ENCODE results near the gene PRSS48. TPM values are rescaled to one million over a fixed set of nuclear protein-coding genes. Genes with fewer than 3 reads are reported as not detected.
A peak's percentile ranks its signal among the peaks of the same experiment; 100 is the strongest.

Gene PRSS48
- polyA plus RNA-seq, 2 of the 4 experiments (the other 2 are of a cell fraction): not detected

DNA sequence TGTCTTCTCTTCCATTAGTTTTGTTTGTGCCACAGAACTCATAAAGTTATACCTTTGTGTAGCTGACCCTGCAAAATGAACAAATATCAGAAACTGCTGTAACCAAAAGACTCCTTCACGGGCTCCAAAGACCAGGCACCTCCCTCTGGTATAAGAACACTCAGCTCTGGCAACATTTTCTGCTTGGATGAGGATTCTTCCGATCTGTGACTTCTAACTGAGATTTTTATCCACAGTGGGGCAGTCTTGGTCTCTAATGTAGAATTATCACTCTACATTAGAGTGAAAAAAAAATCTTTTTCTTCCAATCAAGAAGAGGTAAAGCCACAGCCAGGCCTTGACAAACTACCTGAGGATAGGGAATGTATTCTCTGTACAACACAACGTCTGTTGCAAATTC is 38.5 kb upstream of the PRSS48 start:
- H3K4me1 ChIP-seq: no peaks in the 10 kb centered on the region
- no peaks in the 10 kb centered on the region for H3K9me3 ChIP-seq
- TF ChIP-seq CTCF (IDR thresholded peaks at IDR 0.05) (peak; percentile 7; the same call in 1 of the 3 replicates), HOXA7 (CRISPR knock-in tag; IDR thresholded peaks at IDR 0.05) (no peak), SMC3 (IDR thresholded peaks at IDR 0.05) (peak; percentile 21; the same call in 1 of the 3 replicates)
- no peak overlapping the region for H3K4me2 ChIP-seq
- WGBS (ENCODE audit: missing lambda C conversion rate): 60% methylated on average over 3 of the region's 3 CpGs
- CTCF ChIA-PET: no interaction called here
- ATAC-seq: peak in 1 of 2 experiments; percentile 45; a peak in 1 of 6 replicates
- H3K4me3 ChIP-seq: no peak overlapping the region
- DNase-seq (ENCODE audit: low read depth in 1 of 2, low spot score in 1 of 2): peak in 1 of 2 experiments; percentile 5
- H3K27ac ChIP-seq: no peak overlapping the region
- POLR2A ChIA-PET: no interaction called here
- no peak for FAIRE-seq

- ATAC-seq (no peak), FAIRE-seq (no peak), DNase-seq (ENCODE audit: low read depth in 1 of 2, low spot score in 1 of 2) (no peak)
- 94% methylated on average over 3 of the region's 3 CpGs for WGBS (ENCODE audit: missing lambda C conversion rate)
- no peak overlapping the region for H3K27ac ChIP-seq
- ChIA-PET POLR2A (no interaction called here), CTCF (interaction anchor here (0.7 kb wide), 1 partner anchor 80 kb away, joined by 6 read pairs; no protein-coding TSS in a partner anchor)
- H3K4me2 ChIP-seq: no peak overlapping the region
- no peaks in the 10 kb centered on the region for H3K4me1 ChIP-seq
- no peak overlapping the region for H3K4me3 ChIP-seq
- TF ChIP-seq POLR2A (IDR thresholded peaks at IDR 0.05; ENCODE audit: low read length) (no peak), MAFK (IDR thresholded peaks at IDR 0.05; ENCODE audit: partially characterized antibody) (peak; percentile 78)
- H3K9me3 ChIP-seq: no peaks in the 10 kb centered on the region
Measured at GRCh38 chr4:151239608-151240007, 37.4 kb upstream of the PRSS48 start.

DNA sequence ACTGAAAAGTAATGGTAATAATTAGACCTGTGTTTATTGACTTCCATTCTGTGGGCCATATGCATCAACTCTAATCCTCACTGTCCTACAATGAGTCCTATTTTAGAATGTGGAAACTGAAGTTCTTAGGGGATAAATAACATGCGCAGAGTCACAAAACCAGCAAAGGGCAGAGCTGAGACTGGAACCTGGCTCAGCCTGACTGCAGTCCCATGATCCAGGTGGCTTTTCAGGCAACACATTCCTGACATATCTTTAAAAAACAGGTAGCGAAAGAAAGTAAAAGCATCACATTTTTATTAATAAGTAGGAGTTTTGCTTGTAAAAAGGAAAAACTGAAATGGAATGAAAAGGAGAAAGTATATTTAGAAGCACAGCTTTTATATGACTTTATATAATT is 34.7 kb upstream of the PRSS48 start:
- Histone ChIP-seq H3K27ac (no peak overlapping the region), H3K4me1 (no peaks in the 10 kb centered on the region), H3K4me3 (no peak overlapping the region), H3K4me2 (no peak overlapping the region), H3K9me3 (no peaks in the 10 kb centered on the region)
- CTCF ChIA-PET: no interaction called here
- 96% methylated on average over 2 of the region's 2 CpGs for WGBS (ENCODE audit: missing lambda C conversion rate)
- no peak for FAIRE-seq
- POLR2A ChIA-PET: no interaction called here
- no peak for DNase-seq (ENCODE audit: low read depth in 1 of 2, low spot score in 1 of 2)
- no peak for TF ChIP-seq ELK1 (IDR thresholded peaks at IDR 0.05; ENCODE audit: low read depth, low read length)
- TF ChIP-seq CEBPB (IDR thresholded peaks at IDR 0.05): no peak
- no peak for TF ChIP-seq ESRRA (IDR thresholded peaks at IDR 0.05; ENCODE audit: borderline replicate concordance, low read length)
- no peak for ATAC-seq

- TF ChIP-seq SMC3 (IDR thresholded peaks at IDR 0.05) (no peak), CTCF (IDR thresholded peaks at IDR 0.05) (no peak), RCOR1 (IDR thresholded peaks at IDR 0.05; ENCODE audit: low read depth, low read length) (no peak), ZNF302 (CRISPR knock-in tag; IDR thresholded peaks at IDR 0.05) (no peak), HEYL (CRISPR knock-in tag; IDR thresholded peaks at IDR 0.05) (no peak), TP53 (CRISPR knock-in tag; IDR thresholded peaks at IDR 0.05) (no peak), RFX5 (IDR thresholded peaks at IDR 0.05) (no peak), POLR2AphosphoS2 (conservative IDR thresholded peaks at IDR 0.05; ENCODE audit: low read length) (no peak), FOSB (CRISPR knock-in tag; IDR thresholded peaks at IDR 0.05) (no peak), MAFK (IDR thresholded peaks at IDR 0.05; ENCODE audit: partially characterized antibody) (no peak), NFE2L2 (conservative IDR thresholded peaks at IDR 0.05; ENCODE audit: low read length) (no peak), ZC3H11A (IDR thresholded peaks at IDR 0.05) (no peak)
- TF ChIP-seq, protein P1, sequence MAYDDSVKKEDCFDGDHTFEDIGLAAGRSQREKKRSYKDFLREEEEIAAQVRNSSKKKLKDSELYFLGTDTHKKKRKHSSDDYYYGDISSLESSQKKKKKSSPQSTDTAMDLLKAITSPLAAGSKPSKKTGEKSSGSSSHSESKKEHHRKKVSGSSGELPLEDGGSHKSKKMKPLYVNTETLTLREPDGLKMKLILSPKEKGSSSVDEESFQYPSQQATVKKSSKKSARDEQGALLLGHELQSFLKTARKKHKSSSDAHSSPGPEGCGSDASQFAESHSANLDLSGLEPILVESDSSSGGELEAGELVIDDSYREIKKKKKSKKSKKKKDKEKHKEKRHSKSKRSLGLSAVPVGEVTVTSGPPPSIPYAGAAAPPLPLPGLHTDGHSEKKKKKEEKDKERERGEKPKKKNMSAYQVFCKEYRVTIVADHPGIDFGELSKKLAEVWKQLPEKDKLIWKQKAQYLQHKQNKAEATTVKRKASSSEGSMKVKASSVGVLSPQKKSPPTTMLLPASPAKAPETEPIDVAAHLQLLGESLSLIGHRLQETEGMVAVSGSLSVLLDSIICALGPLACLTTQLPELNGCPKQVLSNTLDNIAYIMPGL (CRISPR knock-in tag; IDR thresholded peaks at IDR 0.05; ENCODE audit: borderline replicate concordance): no peak
- Histone ChIP-seq H3K9me3 (no peaks in the 10 kb centered on the region), H3K4me2 (no peak overlapping the region), H3K4me3 (no peak overlapping the region), H3K4me1 (no peaks in the 10 kb centered on the region), H3K27ac (no peak overlapping the region)
- FAIRE-seq (no peak), DNase-seq (ENCODE audit: low read depth in 1 of 2, low spot score in 1 of 2) (no peak), ATAC-seq (no peak)
- ChIA-PET POLR2A (no interaction called here), CTCF (no interaction called here)
- WGBS (ENCODE audit: missing lambda C conversion rate): 97% methylated on average over 2 of the region's 2 CpGs
Measured at GRCh38 chr4:151246742-151247141, 30.2 kb upstream of the PRSS48 start.
